GM19351 (cell line): ENCODE data around the gene POMZP3.
"Not testable (repeated sequence)": the region's sequence is repeated elsewhere in the genome, so short reads cannot be mapped to it uniquely, and the experiment has no call there.

Experiments used
- ATAC-seq: cut with Tn5 transposase; IDR thresholded peaks from one replicate; pipeline ENCODE4 v1.9.1; 2021; ENCODE audit warnings: mild to moderate bottlenecking, moderate library complexity; ENCODE audit not compliant: unreplicated experiment

The POMZP3 gene

GRCh38 chr7:76626989-76627642 lies at the start of gene POMZP3:
POMZP3 (minus strand) TSS chr7:76627279; CDS start chr7:76626064, 1,215 bp downstream.
- peak; percentile 78 for ATAC-seq

- not testable (repeated sequence) for ATAC-seq
Measured at GRCh38 chr7:76675783-76676182, 48.7 kb upstream of the POMZP3 start.

- not testable (repeated sequence) for ATAC-seq
Measured at GRCh38 chr7:76673346-76673745, 46.3 kb upstream of the POMZP3 start.

GRCh38 chr7:76659212-76659611 lies 32.1 kb upstream of the POMZP3 start:
- not testable (repeated sequence) for ATAC-seq

DNA sequence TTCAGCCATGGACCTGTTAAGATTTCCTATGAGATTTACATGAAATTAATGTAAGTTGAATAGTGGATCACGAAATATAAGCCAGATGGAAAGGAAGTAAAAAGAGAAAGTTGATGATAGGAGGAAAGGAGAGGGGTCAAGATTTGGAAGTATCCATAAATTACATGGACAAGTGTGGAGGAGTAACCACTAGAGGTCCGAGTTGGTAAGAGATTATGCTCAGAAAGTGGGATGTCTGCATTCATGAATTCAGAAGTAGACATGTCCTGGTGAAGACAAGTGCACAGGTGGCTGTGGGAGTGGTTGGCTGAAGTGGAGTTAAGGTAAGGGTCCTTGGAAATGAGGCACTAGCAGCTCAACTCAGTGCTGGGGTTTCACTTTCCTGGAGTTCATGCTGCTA lies 29.3 kb upstream of the POMZP3 start:
- not testable (repeated sequence) for ATAC-seq

DNA sequence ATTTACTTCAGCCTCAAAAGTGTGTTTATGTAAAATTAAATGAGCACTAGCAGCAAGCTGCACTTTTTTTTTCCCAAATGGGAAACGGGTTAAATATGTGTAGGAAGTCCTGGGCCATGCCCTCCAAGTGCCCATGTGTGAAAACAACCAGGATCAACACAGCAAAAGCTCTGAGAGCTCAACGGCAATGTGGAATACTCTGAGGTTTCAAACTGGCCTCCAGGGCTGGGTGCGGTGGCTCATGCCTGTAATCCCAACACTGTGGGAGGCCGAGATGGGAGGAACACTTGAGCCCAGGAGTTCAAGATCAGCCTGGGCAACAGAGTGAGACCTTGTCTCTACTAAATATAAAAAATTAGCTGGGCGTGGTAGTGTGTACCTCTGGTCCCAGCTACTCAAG lies 15.5 kb upstream of the POMZP3 start:
- not testable (repeated sequence) for ATAC-seq

DNA sequence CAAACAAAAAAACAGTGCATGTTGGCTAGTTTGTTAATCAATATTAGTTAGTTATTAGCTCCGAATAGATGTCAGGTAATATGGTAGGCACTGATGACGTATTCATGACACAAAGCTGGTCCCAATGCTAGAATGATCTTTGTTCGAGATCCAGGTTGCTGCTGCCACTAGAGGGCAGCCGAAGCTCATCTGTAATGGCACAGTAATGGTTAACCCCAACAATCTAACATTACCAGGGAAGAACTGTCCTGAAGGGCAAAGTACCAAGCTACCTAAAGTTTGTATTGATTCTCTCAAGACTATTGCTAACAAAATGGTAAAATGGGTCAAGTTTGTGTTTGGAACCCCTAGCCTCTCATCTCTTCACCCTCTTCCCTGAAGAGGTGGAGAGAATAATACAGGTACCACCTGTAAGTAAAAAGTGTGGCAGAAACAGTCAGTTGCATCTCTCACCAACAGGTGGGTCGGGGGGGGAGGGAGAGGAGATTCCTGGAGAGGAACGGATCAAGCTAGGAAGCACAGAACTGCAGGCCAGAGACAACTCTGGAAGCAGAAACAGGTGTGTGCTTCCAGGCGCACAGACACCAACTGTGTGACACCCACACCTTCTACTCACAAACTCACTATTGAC lies 10.1 kb upstream of the POMZP3 start:
- ATAC-seq = peak; percentile 97

DNA sequence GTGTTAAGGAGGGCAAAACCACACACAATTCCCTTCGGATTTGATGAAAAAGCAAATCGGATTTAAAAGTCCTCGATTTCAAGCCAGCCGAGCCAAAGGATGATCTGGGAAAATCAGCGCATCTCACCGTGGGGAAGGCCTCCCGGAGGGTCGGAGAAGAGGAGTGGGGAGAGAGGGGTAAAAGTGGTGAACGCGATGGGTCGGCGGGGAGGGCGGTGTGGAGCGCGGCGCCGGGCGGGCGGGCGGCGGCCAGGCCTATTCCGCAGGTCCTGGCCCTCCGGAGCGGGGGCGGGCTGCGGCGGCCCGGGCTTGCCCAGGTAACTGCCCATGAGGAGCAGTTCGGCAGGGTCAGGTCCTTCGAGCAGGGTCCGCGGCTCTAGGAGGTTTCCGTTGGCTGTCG lies 498 bp downstream of the POMZP3 start:
- peak; percentile 54 for ATAC-seq

DNA sequence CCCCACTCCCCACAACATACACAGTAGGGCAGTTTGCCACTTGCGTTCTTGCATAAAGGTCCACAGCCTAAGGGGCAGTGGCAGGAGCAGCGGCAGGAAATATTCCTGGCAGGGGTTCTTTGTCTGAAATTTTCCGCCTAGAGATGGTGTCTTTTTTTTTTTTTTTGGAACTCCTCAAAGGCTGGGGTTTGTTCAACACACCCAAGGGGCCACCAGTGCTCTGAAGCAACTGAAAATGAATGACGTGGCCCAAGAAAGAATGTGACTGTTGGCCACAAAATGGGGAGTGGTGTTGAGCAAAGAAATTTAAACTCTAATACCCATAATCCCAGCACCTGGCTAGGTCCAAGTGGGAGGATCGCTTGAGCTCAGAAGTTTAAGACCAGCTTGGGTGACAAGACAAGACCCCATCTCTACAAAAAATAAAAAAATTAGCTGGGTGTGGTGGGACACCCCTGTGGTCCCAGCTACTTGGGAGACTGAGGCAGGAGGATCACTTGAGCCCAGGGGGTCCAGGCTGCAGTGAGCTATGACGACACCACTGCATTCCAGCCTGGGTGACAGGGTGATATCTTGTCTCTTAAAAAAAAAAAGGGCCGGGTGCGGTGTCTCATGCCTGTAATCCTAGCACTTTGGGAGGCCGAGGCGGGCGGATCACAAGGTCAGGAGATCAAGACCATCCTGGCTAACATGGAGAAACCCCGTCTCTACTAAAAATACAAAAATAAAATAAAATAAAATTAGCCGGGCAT lies 7.5 kb downstream of the POMZP3 start:
- ATAC-seq = not testable (repeated sequence)

- not testable (repeated sequence) for ATAC-seq
Measured at GRCh38 chr7:76613783-76614182, 13.3 kb downstream of the POMZP3 start.

GRCh38 chr7:76612232-76612631 lies 14.8 kb downstream of the POMZP3 start:
- ATAC-seq = not testable (repeated sequence)

- peak; percentile 38 for ATAC-seq
Measured at GRCh38 chr7:76609864-76610263, 17.2 kb downstream of the POMZP3 start.

DNA sequence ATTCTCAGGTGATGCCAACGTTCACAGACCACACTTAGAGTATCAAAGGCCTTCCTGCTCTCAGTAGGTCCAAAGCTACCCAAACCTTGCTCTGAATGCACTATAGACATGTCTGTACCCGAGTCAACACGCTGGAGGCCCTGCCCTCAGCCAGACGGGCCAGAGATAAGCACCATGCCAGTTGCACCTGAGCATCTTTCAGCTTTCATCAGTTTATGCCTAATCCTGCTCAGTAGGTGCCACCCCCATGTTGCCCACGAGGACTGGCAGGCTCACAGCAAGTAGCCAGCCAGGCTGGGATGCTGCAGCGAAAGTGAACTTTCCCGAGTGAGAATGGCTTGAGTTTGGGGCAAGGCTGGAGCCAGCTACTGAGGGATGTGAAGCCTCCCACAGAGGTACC lies 18.6 kb downstream of the POMZP3 start:
- not testable (repeated sequence) for ATAC-seq

GRCh38 chr7:76606027-76606426 lies 21.1 kb downstream of the POMZP3 start:
- peak; percentile 98 for ATAC-seq

GRCh38 chr7:76600650-76601049 lies 26.4 kb downstream of the POMZP3 start:
- not testable (repeated sequence) for ATAC-seq

GRCh38 chr7:76600116-76600482 lies 27.0 kb downstream of the POMZP3 start:
- ATAC-seq = not testable (repeated sequence)

DNA sequence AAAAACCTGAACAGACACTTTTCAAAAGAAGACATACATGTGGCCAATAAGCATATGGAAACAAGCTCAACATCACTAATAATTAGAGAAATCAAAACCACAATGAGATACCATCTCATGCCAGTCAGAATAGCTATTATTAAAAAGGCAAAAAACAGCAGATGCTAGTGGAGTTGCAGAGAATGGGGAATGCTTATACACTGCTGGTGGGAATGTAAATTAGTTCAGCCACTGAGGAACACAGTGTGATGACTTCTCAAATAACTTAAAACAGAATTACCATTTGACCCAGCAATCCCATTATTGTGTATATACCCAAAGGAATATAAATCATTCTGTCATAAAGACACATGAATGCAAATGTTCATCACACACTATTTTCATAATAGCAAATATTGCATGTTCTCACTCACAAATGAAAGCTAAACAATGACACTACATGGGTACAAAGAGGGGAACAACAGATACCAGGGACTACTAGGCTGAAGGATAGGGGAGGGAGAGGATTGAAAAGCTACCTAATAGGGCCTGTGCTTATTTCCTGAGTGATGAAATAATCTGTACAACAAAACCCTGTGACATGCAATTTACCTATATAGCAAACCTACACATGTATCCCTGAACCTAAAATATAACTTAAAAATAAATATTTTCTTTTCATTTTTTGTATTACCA lies 28.4 kb downstream of the POMZP3 start:
- ATAC-seq = not testable (repeated sequence)

- ATAC-seq = peak; percentile 73
Measured at GRCh38 chr7:76597288-76597687, 29.8 kb downstream of the POMZP3 start.

- ATAC-seq = not testable (repeated sequence)
Measured at GRCh38 chr7:76592694-76593093, 34.4 kb downstream of the POMZP3 start.

- peak; percentile 87 for ATAC-seq
Measured at GRCh38 chr7:76591602-76592304, 35.3 kb downstream of the POMZP3 start.

GRCh38 chr7:76591033-76591432 lies 36.0 kb downstream of the POMZP3 start:
- ATAC-seq = not testable (repeated sequence)
